Liver (tissue), 9 donors: ENCODE measurements around the gene SYS1. TPM values are rescaled to one million over a fixed set of nuclear protein-coding genes. Genes with fewer than 3 reads are reported as not detected.

Experiments used
- DNase-seq: peaks from one replicate; pipeline ENCODE4 v3.0.0-alpha.2; 2017; ENCODE audit warnings: low spot score
- H3K27ac ChIP-seq, 2 donors: one replicate each; pipeline ENCODE4 v1.7.0; 2013; ENCODE audit warnings: inconsistent platforms in 2 of 2, low read length in 2 of 2, control low read depth in 1 of 2, low read depth in 1 of 2, mild to moderate bottlenecking in 1 of 2
- H3K27me3 ChIP-seq, 4 donors: one replicate each; pipeline versions ENCODE4 v1.6.1 to v1.7.0; 2013; ENCODE audit warnings: low read length in 3 of 4, inconsistent platforms in 1 of 4, mild to moderate bottlenecking in 1 of 4, moderate library complexity in 1 of 4; ENCODE audit not compliant: control insufficient read depth in 4 of 4, insufficient read depth in 4 of 4
- H3K36me3 ChIP-seq, 4 donors: one replicate each; pipeline versions ENCODE4 v1.6.1 to v1.7.0; 2013; ENCODE audit warnings: low read length in 3 of 4, mild to moderate bottlenecking in 3 of 4, low read depth in 1 of 4, moderate library complexity in 1 of 4; ENCODE audit not compliant: control insufficient read depth in 4 of 4, insufficient read depth in 3 of 4
- H3K4me1 ChIP-seq, 4 donors: one replicate each; pipeline versions ENCODE4 v1.6.1 to v1.7.0; 2013; ENCODE audit warnings: low read length in 3 of 4, mild to moderate bottlenecking in 3 of 4, moderate library complexity in 1 of 4; ENCODE audit not compliant: control insufficient read depth in 4 of 4, insufficient read depth in 4 of 4
- H3K4me3 ChIP-seq, 3 donors: one replicate each; pipeline versions ENCODE4 v1.6.1 to v1.7.0; 2013; ENCODE audit warnings: low read length in 3 of 3, control low read depth in 1 of 3, low read depth in 1 of 3, mild to moderate bottlenecking in 1 of 3
- H3K9ac ChIP-seq, 2 donors: one replicate each; pipeline ENCODE4 v1.7.0; 2013; ENCODE audit warnings: low read length in 2 of 2, mild to moderate bottlenecking in 2 of 2, moderate library complexity in 2 of 2, control low read depth in 1 of 2, low read depth in 1 of 2
- H3K9me3 ChIP-seq, 4 donors: one replicate each; pipeline versions ENCODE4 v1.6.1 to v1.7.0; 2013; ENCODE audit warnings: low read length in 3 of 4; ENCODE audit not compliant: control insufficient read depth in 4 of 4
- ATF3 ChIP-seq: IDR thresholded peaks from 2 replicates; pipeline ENCODE4 v1.6.1; 2016; ENCODE audit warnings: antibody characterized with exemption
- EGR1 ChIP-seq, 2 donors: IDR thresholded peaks; 2 replicates each; pipeline ENCODE4 v1.6.1; 2016 to 2018; ENCODE audit warnings: antibody characterized with exemption in 2 of 2, low read depth in 2 of 2
- FOXA1 ChIP-seq: IDR thresholded peaks from 2 replicates; pipeline ENCODE4 v1.6.1; 2016; ENCODE audit warnings: antibody characterized with exemption
- FOXA2 ChIP-seq: IDR thresholded peaks from 2 replicates; pipeline ENCODE4 v1.6.1; 2016; ENCODE audit warnings: antibody characterized with exemption
- GABPA ChIP-seq, 2 donors: IDR thresholded peaks in 1 of 2; conservative IDR thresholded peaks in 1 of 2; 2 replicates each; pipeline ENCODE4 v1.6.1; 2016; ENCODE audit warnings: antibody characterized with exemption in 2 of 2, mild to moderate bottlenecking in 1 of 2, moderate library complexity in 1 of 2
- HNF4A ChIP-seq, 2 donors: conservative IDR thresholded peaks; 2 replicates each; pipeline ENCODE4 v1.6.1; 2016; ENCODE audit warnings: antibody characterized with exemption in 2 of 2, mild to moderate bottlenecking in 2 of 2
- HNF4G ChIP-seq: IDR thresholded peaks from 2 replicates; pipeline ENCODE4 v1.6.1; 2016; ENCODE audit warnings: antibody characterized with exemption
- JUND ChIP-seq, 2 donors: IDR thresholded peaks; 2 replicates each; pipeline ENCODE4 v1.6.1; 2016; ENCODE audit warnings: antibody characterized with exemption in 2 of 2
- MAX ChIP-seq: IDR thresholded peaks from 2 replicates; pipeline ENCODE4 v1.6.1; 2016; ENCODE audit warnings: antibody characterized with exemption
- NR2F2 ChIP-seq: IDR thresholded peaks from 2 replicates; pipeline ENCODE4 v1.6.1; 2016; ENCODE audit warnings: antibody characterized with exemption
- RAD21 ChIP-seq, 2 donors: IDR thresholded peaks; 2 replicates each; pipeline ENCODE4 v1.6.1; 2016; ENCODE audit warnings: antibody characterized with exemption in 2 of 2, mild to moderate bottlenecking in 2 of 2
- RXRA ChIP-seq, 2 donors: IDR thresholded peaks; 2 replicates each; pipeline ENCODE4 v1.6.1; 2017 to 2018; ENCODE audit warnings: antibody characterized with exemption in 2 of 2, mild to moderate bottlenecking in 1 of 2
- SP1 ChIP-seq: IDR thresholded peaks from 2 replicates; pipeline ENCODE4 v1.6.1; 2018; ENCODE audit warnings: antibody characterized with exemption, mild to moderate bottlenecking
- TAF1 ChIP-seq: conservative IDR thresholded peaks from 2 replicates; pipeline ENCODE4 v1.6.1; 2016; ENCODE audit warnings: antibody characterized with exemption, mild to moderate bottlenecking
- YY1 ChIP-seq: IDR thresholded peaks from 2 replicates; pipeline ENCODE4 v1.6.1; 2016; ENCODE audit warnings: antibody characterized with exemption, mild to moderate bottlenecking
- ZBTB33 ChIP-seq: IDR thresholded peaks from 2 replicates; pipeline ENCODE4 v1.6.1; 2016; ENCODE audit warnings: antibody characterized with exemption
- WGBS: extraction: QIAGEN DNeasy Blood & Tissue Kit; methylation state at CpG from one replicate; pipeline ENCODE4 v1.1.7; 2013; 5-methylcytosine and 5-hydroxymethylcytosine counted together
- polyA plus RNA-seq, 2 donors: library from polyadenylated mRNA; stranded (reverse) in 1 of 2; unstranded in 1 of 2; fragments of 200-250 nt in 1 of 2; fragments of >200 nt in 1 of 2; fragmentation: Nextera tagmentation in 1 of 2; extraction: Ambion mirVana in 1 of 2; gene quantifications; one replicate each; pipeline versions ENCODE4 v1.2.1 to v1.2.3, GENCODE V29; 2013 to 2015
- total RNA-seq, 2 donors: library from RNA; depleted of rRNA; stranded (reverse); fragments of >200 nt; gene quantifications; one replicate each; pipeline ENCODE4 v1.2.3, GENCODE V29; 2014
- TF ChIP-seq, protein P1 (sequence below): IDR thresholded peaks from 2 replicates; pipeline ENCODE4 v1.6.1; 2016; ENCODE audit warnings: antibody characterized with exemption, mild to moderate bottlenecking
- TF ChIP-seq, protein P2 (sequence below): fragments of 150-350 bp; IDR thresholded peaks from 2 replicates; pipeline ENCODE4 v1.5.1; 2017; ENCODE audit warnings: improper control_type of control experiment, low read depth, low read length; ENCODE audit not compliant: missing input control
- donor health status: healthy.
- donor health status: healthy.
- donor health status: healthy.
- donor health status: healthy.
- donor health status: healthy.

Gene SYS1
- total and polyA plus RNA-seq, 4 donors = 15.0 to 37.8 (median 28.1) TPM

DNA sequence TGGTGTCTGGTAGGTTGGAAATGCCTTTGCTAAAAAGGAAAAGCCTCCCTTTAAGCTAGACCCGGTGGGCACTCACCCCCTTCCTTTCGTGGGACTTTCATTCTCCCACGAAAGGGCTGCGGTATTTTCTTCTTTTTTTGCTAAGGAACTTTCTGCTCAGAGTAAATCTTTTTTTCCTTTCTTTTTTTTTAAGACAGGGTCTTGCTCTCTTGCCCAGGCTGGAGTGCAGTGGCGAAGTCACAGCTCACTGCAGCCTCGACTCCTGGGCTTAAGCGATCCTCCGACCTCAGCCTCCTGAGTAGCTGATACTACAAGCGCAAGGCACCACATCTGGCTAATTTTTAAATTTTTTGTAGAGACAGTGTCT lies 11.1 kb downstream of the SYS1 start:
- TF ChIP-seq MAX = no peak
- TF ChIP-seq TAF1 = no peak
- TF ChIP-seq NR2F2 = no peak
- TF ChIP-seq SP1 = no peak
- no peak for TF ChIP-seq YY1
- TF ChIP-seq, protein P1, sequence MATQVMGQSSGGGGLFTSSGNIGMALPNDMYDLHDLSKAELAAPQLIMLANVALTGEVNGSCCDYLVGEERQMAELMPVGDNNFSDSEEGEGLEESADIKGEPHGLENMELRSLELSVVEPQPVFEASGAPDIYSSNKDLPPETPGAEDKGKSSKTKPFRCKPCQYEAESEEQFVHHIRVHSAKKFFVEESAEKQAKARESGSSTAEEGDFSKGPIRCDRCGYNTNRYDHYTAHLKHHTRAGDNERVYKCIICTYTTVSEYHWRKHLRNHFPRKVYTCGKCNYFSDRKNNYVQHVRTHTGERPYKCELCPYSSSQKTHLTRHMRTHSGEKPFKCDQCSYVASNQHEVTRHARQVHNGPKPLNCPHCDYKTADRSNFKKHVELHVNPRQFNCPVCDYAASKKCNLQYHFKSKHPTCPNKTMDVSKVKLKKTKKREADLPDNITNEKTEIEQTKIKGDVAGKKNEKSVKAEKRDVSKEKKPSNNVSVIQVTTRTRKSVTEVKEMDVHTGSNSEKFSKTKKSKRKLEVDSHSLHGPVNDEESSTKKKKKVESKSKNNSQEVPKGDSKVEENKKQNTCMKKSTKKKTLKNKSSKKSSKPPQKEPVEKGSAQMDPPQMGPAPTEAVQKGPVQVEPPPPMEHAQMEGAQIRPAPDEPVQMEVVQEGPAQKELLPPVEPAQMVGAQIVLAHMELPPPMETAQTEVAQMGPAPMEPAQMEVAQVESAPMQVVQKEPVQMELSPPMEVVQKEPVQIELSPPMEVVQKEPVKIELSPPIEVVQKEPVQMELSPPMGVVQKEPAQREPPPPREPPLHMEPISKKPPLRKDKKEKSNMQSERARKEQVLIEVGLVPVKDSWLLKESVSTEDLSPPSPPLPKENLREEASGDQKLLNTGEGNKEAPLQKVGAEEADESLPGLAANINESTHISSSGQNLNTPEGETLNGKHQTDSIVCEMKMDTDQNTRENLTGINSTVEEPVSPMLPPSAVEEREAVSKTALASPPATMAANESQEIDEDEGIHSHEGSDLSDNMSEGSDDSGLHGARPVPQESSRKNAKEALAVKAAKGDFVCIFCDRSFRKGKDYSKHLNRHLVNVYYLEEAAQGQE = no peak
- no peak for TF ChIP-seq FOXA2
- no peak for TF ChIP-seq FOXA1
- TF ChIP-seq ATF3 = no peak
- no peak for TF ChIP-seq GABPA (IDR thresholded peaks at IDR 0.05 in 1 of 2, conservative IDR thresholded peaks at IDR 0.05 in 1 of 2)
- TF ChIP-seq ZBTB33 = no peak
- no peak for TF ChIP-seq RAD21 (IDR thresholded peaks at IDR 0.05)
- TF ChIP-seq HNF4A (conservative IDR thresholded peaks at IDR 0.05) = no peak
- no peak overlapping the region for H3K27ac ChIP-seq
- H3K9ac ChIP-seq = no peak overlapping the region
- no peaks in the 10 kb centered on the region for H3K9me3 ChIP-seq
- H3K4me3 ChIP-seq = no peak overlapping the region
- peaks cover 0 to 2% (median 0%) of the 10 kb centered on the region in 4 donors for H3K36me3 ChIP-seq
- WGBS = 67% methylated on average over 9 of the region's 9 CpGs
- H3K27me3 ChIP-seq = no peaks in the 10 kb centered on the region
- peaks cover 4 to 11% (median 5%) of the 10 kb centered on the region in 4 donors for H3K4me1 ChIP-seq
- no peak for DNase-seq

DNA sequence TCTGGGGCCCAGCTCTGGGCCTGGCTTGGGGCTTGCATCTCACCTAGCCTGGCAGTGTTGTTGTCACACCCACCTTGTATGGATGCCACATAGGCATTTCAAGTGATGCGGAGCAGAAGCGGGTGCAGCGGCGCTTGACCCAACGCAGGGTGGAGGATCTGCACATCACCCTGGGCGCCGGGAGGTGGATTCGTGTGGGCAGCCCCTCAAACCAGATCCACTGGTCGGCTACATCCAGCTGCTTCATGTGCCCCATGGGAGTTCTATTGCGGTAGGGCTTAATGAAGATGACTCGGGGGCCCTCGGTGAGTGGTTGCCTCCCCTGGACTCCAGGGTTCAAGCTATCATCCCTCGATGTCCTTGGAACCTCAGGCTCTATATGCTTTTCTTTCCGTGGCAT lies 12.0 kb downstream of the SYS1 start:
- Histone ChIP-seq H3K9ac (no peak overlapping the region), H3K9me3 (no peaks in the 10 kb centered on the region), H3K27ac (no peak overlapping the region), H3K36me3 (peaks cover 0 to 2% (median 0%) of the 10 kb centered on the region in 4 donors), H3K27me3 (no peaks in the 10 kb centered on the region), H3K4me1 (peaks cover 4 to 11% (median 5%) of the 10 kb centered on the region in 4 donors), H3K4me3 (no peak overlapping the region)
- DNase-seq = no peak
- WGBS = 97% methylated on average over 14 of the region's 14 CpGs
- TF ChIP-seq ATF3 = no peak
- no peak for TF ChIP-seq SP1
- no peak for TF ChIP-seq FOXA2
- no peak for TF ChIP-seq EGR1 (IDR thresholded peaks at IDR 0.05; ENCODE audit: low read depth in 2 of 2)
- TF ChIP-seq FOXA1 = no peak
- TF ChIP-seq ZBTB33 = no peak
- TF ChIP-seq, protein P2, sequence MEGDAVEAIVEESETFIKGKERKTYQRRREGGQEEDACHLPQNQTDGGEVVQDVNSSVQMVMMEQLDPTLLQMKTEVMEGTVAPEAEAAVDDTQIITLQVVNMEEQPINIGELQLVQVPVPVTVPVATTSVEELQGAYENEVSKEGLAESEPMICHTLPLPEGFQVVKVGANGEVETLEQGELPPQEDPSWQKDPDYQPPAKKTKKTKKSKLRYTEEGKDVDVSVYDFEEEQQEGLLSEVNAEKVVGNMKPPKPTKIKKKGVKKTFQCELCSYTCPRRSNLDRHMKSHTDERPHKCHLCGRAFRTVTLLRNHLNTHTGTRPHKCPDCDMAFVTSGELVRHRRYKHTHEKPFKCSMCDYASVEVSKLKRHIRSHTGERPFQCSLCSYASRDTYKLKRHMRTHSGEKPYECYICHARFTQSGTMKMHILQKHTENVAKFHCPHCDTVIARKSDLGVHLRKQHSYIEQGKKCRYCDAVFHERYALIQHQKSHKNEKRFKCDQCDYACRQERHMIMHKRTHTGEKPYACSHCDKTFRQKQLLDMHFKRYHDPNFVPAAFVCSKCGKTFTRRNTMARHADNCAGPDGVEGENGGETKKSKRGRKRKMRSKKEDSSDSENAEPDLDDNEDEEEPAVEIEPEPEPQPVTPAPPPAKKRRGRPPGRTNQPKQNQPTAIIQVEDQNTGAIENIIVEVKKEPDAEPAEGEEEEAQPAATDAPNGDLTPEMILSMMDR = no peak
- no peak for TF ChIP-seq HNF4G
- no peak for TF ChIP-seq RAD21 (IDR thresholded peaks at IDR 0.05)
- TF ChIP-seq YY1 = no peak
- TF ChIP-seq GABPA (IDR thresholded peaks at IDR 0.05 in 1 of 2, conservative IDR thresholded peaks at IDR 0.05 in 1 of 2) = no peak
- no peak for TF ChIP-seq JUND (IDR thresholded peaks at IDR 0.05)
- no peak for TF ChIP-seq TAF1
- TF ChIP-seq MAX = no peak
- TF ChIP-seq HNF4A (conservative IDR thresholded peaks at IDR 0.05) = no peak
- no peak for TF ChIP-seq RXRA (IDR thresholded peaks at IDR 0.05)
